Right lobe of liver (tissue), 6 donors: ENCODE data around the gene IGDCC3. TPM values are rescaled to one million over a fixed set of nuclear protein-coding genes. Genes with fewer than 3 reads are reported as not detected.
A peak's percentile ranks its signal among the peaks of the same experiment; 100 is the strongest.

ENCODE experiments used
- ATAC-seq, 4 donors: fragments of 200-7000 bp; cut with Tn5 transposase; one replicate each; pipeline ENCODE4 v1.9.1; 2020; ENCODE audit warnings: mild to moderate bottlenecking in 4 of 4, moderate library complexity in 4 of 4
- DNase-seq, 3 donors: peaks; one replicate each; pipeline ENCODE4 v3.0.0-alpha.2; 2020
- H3K27ac ChIP-seq, 3 donors: fragments of 200-600 bp; one replicate each; pipeline ENCODE4 v1.8.0; 2022
- H3K27me3 ChIP-seq, 2 donors: fragments of 200-600 bp; one replicate each; pipeline ENCODE4 v1.8.0; 2022
- H3K36me3 ChIP-seq, 4 donors: fragments of 200-600 bp; sonication (generic) in 1 of 4; one replicate each; pipeline versions ENCODE4 v1.5.1 to v1.8.0; 2017 to 2022; ENCODE audit warnings: control low read depth in 1 of 4
- H3K4me1 ChIP-seq, 4 donors: fragments of 200-600 bp; sonication (generic) in 1 of 4; one replicate each; pipeline versions ENCODE4 v1.5.1 to v1.8.0; 2017 to 2022; ENCODE audit warnings: control low read depth in 1 of 4
- H3K4me3 ChIP-seq, 3 donors: fragments of 200-600 bp; one replicate each; pipeline ENCODE4 v1.8.0; 2022
- H3K9me3 ChIP-seq, 4 donors: fragments of 200-600 bp; sonication (generic) in 1 of 4; one replicate each; pipeline versions ENCODE4 v1.5.1 to v1.8.0; 2017 to 2022; ENCODE audit warnings: control low read depth in 1 of 4
- CTCF ChIP-seq, 4 donors: fragments of 200-600 bp in 3 of 4; fragments of 450-650 bp in 1 of 4; IDR thresholded peaks; one replicate each; pipeline versions ENCODE4 v1.5.1 to v1.8.0; 2016 to 2022; ENCODE audit warnings: antibody characterized with exemption in 4 of 4, mild to moderate bottlenecking in 2 of 4
- POLR2A ChIP-seq: fragments of 450-650 bp; IDR thresholded peaks from one replicate; pipeline ENCODE4 v1.6.1; 2017; ENCODE audit warnings: antibody characterized with exemption, mild to moderate bottlenecking
- WGBS: methylation state at CpG from one replicate; pipeline ENCODE4 v1.1.6; 2018; ENCODE audit warnings: low coverage, low lambda C conversion rate; ENCODE audit not compliant: insufficient coverage; ENCODE audit errors: missing lambda C conversion rate; 5-methylcytosine and 5-hydroxymethylcytosine counted together
- intact Hi-C, 2 donors: fragments of 100-400 bp; cut with DNase I; formaldehyde crosslinking; loops; one replicate each; pipeline versions ENCODE4 v1.11.2 to v1.14.1; 2022
- total RNA-seq, 6 experiments: library from RNA; depleted of rRNA in 2 of 6; stranded (reverse); fragments of >200 nt in 2 of 6; fragmentation: NEBNext Ultra II Directional in 3 of 6; extraction: Animal tissue kit (Norgen Biotek cat#: 25700) in 3 of 6; gene quantifications; one replicate each; pipeline versions ENCODE4 v1.1.0 to v1.2.4, GENCODE V29; 2016 to 2023
- donor health status: DM: no; HTN: yes; CAD: no.
- donor health status: DM: no; HTN: no; CAD: no.
- donor health status: DM: no; HTN: no; CAD: no.
- donor health status: DM: no; HTN: yes; CAD: no.
- donor health status: DM: no; HTN: yes; CAD: no.

The IGDCC3 gene
- total RNA-seq, 6 experiments from 2014 or later = not detected

DNA sequence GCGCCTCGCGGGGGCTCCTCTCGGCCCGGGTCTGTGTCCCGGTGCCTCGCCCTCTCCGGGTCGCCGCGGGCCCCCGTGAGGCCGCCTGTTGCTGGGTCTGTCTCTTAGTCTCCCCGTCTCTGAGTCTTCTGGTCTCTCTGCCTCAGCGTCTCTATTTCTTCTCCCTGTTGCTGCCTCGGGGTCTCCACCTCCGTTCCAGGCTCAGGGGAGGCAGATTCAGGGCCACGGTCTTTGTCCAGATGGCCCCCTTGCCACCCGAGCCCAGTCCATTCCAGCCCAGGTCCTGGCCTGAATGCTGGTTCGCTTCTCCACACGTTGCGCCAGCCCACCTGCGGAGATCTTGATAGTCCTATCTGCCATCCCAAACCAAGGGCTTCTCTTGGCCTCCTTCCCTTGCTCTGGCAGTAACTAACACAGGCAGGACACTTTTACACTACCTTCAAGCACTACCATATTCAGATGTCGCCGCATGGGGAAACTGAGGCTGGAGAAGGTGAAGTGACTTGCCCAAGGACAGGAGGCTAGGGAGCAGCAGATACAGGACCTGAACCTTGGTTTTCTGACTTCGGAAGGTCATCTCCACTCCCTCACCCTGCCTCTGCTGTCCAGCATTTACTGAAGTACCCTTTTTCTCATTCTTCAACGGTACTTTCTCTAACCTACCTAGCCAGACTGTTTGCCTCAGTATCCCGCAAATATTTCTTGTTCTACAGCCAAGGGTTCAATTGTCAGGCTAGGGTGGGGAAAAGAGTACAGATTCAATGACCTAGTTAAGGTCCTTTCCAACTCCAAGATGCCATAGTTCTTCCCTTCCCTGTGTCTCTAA lies 45.6 kb upstream of the IGDCC3 start:
- no peak for DNase-seq
- Histone ChIP-seq H3K4me3 (no peak overlapping the region), H3K27ac (no peak overlapping the region), H3K27me3 (peaks cover 0 to 7% of the 10 kb centered on the region in 2 donors), H3K9me3 (no peaks in the 10 kb centered on the region), H3K4me1 (peaks cover 0 to 6% (median 2%) of the 10 kb centered on the region in 4 donors), H3K36me3 (no peaks in the 10 kb centered on the region)
- WGBS = 63% methylated on average over 9 of the region's 28 CpGs
- intact Hi-C loops = no loop called here
- no peak for ATAC-seq
- TF ChIP-seq POLR2A (no peak), CTCF (IDR thresholded peaks at IDR 0.05) (no peak)

- H3K9me3 ChIP-seq = no peaks in the 10 kb centered on the region
- H3K4me1 ChIP-seq = peaks cover 0 to 6% (median 2%) of the 10 kb centered on the region in 4 donors
- H3K36me3 ChIP-seq = no peaks in the 10 kb centered on the region
- H3K27ac ChIP-seq = no peak overlapping the region
- intact Hi-C loops = no loop called here
- DNase-seq = no peak
- WGBS = 3% methylated on average over 6 of the region's 39 CpGs
- peaks cover 0 to 7% of the 10 kb centered on the region in 2 donors for H3K27me3 ChIP-seq
- H3K4me3 ChIP-seq = peak overlapping the region in 1 of 3 donors; percentile 9
- peak; percentile 16 to 45 (median 34) for ATAC-seq
- TF ChIP-seq POLR2A (no peak), CTCF (IDR thresholded peaks at IDR 0.05) (no peak)
These were observed 43.8 kb upstream of the IGDCC3 start for GRCh38 chr15:65421360-65422215.

- no peak overlapping the region for H3K27ac ChIP-seq
- ATAC-seq (no peak), DNase-seq (no peak)
- intact Hi-C loops = no loop called here
- peaks cover 0 to 7% of the 10 kb centered on the region in 2 donors for H3K27me3 ChIP-seq
- no peaks in the 10 kb centered on the region for H3K9me3 ChIP-seq
- peaks cover 0 to 6% (median 2%) of the 10 kb centered on the region in 4 donors for H3K4me1 ChIP-seq
- WGBS = 51% methylated on average over 12 of the region's 17 CpGs
- no peak overlapping the region for H3K4me3 ChIP-seq
- H3K36me3 ChIP-seq = no peaks in the 10 kb centered on the region
- TF ChIP-seq POLR2A (no peak), CTCF (IDR thresholded peaks at IDR 0.05) (no peak)
These were observed 43.2 kb upstream of the IGDCC3 start for GRCh38 chr15:65420975-65421359.

DNA sequence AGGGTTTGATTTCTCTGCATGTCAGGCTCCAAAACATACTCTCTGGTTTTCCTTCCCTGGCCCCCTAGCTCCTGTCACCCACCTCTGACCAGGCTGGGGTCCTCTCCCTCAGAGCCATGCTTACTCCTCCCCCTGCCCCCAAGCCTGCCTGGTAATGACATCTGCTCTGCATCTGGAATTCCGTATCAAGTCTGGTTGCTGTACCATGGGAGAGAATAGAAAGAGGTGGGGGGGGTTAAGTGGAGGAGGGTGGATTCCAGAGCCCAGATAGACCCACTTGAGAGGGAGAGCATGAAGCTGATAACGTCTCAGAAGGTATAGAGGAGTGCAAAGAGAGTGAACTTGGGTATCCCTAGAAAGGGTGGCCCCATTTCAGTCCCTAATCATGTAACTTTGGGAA lies 40.8 kb upstream of the IGDCC3 start:
- Histone ChIP-seq H3K36me3 (no peaks in the 10 kb centered on the region), H3K4me3 (no peak overlapping the region), H3K9me3 (no peaks in the 10 kb centered on the region), H3K4me1 (peaks cover 0 to 6% (median 2%) of the 10 kb centered on the region in 4 donors), H3K27ac (no peak overlapping the region), H3K27me3 (peaks cover 0 to 7% of the 10 kb centered on the region in 2 donors)
- 85% methylated on average over 2 of the region's 2 CpGs for WGBS
- ATAC-seq (no peak), DNase-seq (no peak)
- no peak for TF ChIP-seq CTCF (IDR thresholded peaks at IDR 0.05)
- no peak for TF ChIP-seq POLR2A
- intact Hi-C loops = no loop called here
